ENCODE results near the gene MAPKAP1. TPM values are rescaled to one million over a fixed set of nuclear protein-coding genes. Genes with fewer than 3 reads are reported as not detected.

MAPKAP1 gene
- total and polyA plus RNA-seq, 9 of the 15 experiments (the other 6 are each of a cell fraction or from before 2014, with no cell fraction given) = 2.6 to 82.1 (median 61.1) TPM

- TF ChIP-seq, protein P1, sequence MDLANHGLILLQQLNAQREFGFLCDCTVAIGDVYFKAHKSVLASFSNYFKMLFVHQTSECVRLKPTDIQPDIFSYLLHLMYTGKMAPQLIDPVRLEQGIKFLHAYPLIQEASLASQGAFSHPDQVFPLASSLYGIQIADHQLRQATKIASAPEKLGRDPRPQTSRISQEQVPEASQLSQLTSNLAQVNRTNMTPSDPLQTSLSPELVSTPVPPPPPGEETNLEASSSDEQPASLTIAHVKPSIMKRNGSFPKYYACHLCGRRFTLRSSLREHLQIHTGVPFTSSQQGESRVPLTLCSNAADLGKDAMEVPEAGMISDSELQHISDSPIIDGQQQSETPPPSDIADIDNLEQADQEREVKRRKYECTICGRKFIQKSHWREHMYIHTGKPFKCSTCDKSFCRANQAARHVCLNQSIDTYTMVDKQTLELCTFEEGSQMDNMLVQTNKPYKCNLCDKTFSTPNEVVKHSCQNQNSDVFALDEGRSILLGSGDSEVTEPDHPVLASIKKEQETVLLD (IDR thresholded peaks at IDR 0.05) = peak; percentile 97
- TF ChIP-seq ZNF444 (CRISPR knock-in tag; IDR thresholded peaks at IDR 0.05) (no peak), CXXC5 (CRISPR knock-in tag; IDR thresholded peaks at IDR 0.05) (peak; percentile 80)
Measured at GRCh38 chr9:125706651-125707471, at the start of gene MAPKAP1 (continued).

- ChIA-PET CTCF (ENCODE audit: low intra/inter-chr PET ratio) (no interaction called here), POLR2A (no interaction called here)
- Histone ChIP-seq H4K20me1 (replicated peaks; ENCODE audit: control insufficient read depth, insufficient read depth, low read length) (peaks cover 4% of the 10 kb centered on the region; the same call in 1 of the 2 replicates), H3K27ac (ENCODE audit: extremely low read depth, low read depth, low read length) (no peak overlapping the region), H3K4me3 (no peak overlapping the region), H2AFZ (ENCODE audit: low read depth, low read length) (no peak overlapping the region), H3K9me3 (replicated peaks; ENCODE audit: control insufficient read depth, insufficient read depth, low read depth, low read length) (no peaks in the 10 kb centered on the region), H3K9me1 (ENCODE audit: control insufficient read depth, insufficient read depth, low read length) (no peaks in the 10 kb centered on the region), H3K79me2 (ENCODE audit: control insufficient read depth, insufficient read depth, low read length) (no peaks in the 10 kb centered on the region), H3K36me3 (ENCODE audit: control insufficient read depth, insufficient read depth, low read length) (no peaks in the 10 kb centered on the region), H3K9ac (ENCODE audit: insufficient read depth in 1 of 2, low read depth in 2 of 2, low read length in 2 of 2) (no peak overlapping the region), H3K27me3 (ENCODE audit: control insufficient read depth in 2 of 2, insufficient read depth in 2 of 2, low read length in 2 of 2) (peaks cover 4 to 8% of the 10 kb centered on the region in 2 experiments; a peak in 3 of 5 replicates), H3K4me1 (replicated peaks in 1 of 2; ENCODE audit: control insufficient read depth in 2 of 2, insufficient read depth in 2 of 2, low read length in 2 of 2) (no peaks in the 10 kb centered on the region), H3K4me2 (ENCODE audit: insufficient read depth, low read length) (no peak overlapping the region)
- WGBS (ENCODE audit: insufficient coverage, low coverage, missing lambda C conversion rate) = 0% methylated on average over 4 of the region's 4 CpGs
- ATAC-seq (no peak), DNase-seq (ENCODE audit: extremely low read depth in 1 of 4, low spot score in 3 of 4) (no peak), FAIRE-seq (no peak)
- in situ Hi-C loops (cut with MboI) (no loop called here), intact Hi-C loops (cut with micrococcal nuclease) (loop anchor here (10.0 kb wide), 1 partner anchor 68 kb away; no protein-coding TSS in a partner anchor)
- no TSS peak for BruUV-seq (replicated peaks)
- no peak for TF ChIP-seq MBD1 (CRISPR knock-in tag; IDR thresholded peaks at IDR 0.05)
- no peak for TF ChIP-seq PHF21A (IDR thresholded peaks at IDR 0.05; ENCODE audit: borderline replicate concordance, low read depth)
- TF ChIP-seq FOXP4 (CRISPR knock-in tag; IDR thresholded peaks at IDR 0.05; ENCODE audit: borderline replicate concordance) = no peak
- TF ChIP-seq ZC3H8 (IDR thresholded peaks at IDR 0.05) = no peak
- no peak for TF ChIP-seq LARP7 (IDR thresholded peaks at IDR 0.05)
- TF ChIP-seq, protein P2, sequence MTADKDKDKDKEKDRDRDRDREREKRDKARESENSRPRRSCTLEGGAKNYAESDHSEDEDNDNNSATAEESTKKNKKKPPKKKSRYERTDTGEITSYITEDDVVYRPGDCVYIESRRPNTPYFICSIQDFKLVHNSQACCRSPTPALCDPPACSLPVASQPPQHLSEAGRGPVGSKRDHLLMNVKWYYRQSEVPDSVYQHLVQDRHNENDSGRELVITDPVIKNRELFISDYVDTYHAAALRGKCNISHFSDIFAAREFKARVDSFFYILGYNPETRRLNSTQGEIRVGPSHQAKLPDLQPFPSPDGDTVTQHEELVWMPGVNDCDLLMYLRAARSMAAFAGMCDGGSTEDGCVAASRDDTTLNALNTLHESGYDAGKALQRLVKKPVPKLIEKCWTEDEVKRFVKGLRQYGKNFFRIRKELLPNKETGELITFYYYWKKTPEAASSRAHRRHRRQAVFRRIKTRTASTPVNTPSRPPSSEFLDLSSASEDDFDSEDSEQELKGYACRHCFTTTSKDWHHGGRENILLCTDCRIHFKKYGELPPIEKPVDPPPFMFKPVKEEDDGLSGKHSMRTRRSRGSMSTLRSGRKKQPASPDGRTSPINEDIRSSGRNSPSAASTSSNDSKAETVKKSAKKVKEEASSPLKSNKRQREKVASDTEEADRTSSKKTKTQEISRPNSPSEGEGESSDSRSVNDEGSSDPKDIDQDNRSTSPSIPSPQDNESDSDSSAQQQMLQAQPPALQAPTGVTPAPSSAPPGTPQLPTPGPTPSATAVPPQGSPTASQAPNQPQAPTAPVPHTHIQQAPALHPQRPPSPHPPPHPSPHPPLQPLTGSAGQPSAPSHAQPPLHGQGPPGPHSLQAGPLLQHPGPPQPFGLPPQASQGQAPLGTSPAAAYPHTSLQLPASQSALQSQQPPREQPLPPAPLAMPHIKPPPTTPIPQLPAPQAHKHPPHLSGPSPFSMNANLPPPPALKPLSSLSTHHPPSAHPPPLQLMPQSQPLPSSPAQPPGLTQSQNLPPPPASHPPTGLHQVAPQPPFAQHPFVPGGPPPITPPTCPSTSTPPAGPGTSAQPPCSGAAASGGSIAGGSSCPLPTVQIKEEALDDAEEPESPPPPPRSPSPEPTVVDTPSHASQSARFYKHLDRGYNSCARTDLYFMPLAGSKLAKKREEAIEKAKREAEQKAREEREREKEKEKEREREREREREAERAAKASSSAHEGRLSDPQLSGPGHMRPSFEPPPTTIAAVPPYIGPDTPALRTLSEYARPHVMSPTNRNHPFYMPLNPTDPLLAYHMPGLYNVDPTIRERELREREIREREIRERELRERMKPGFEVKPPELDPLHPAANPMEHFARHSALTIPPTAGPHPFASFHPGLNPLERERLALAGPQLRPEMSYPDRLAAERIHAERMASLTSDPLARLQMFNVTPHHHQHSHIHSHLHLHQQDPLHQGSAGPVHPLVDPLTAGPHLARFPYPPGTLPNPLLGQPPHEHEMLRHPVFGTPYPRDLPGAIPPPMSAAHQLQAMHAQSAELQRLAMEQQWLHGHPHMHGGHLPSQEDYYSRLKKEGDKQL (CRISPR knock-in tag; IDR thresholded peaks at IDR 0.05; ENCODE audit: borderline replicate concordance) = no peak
Measured at GRCh38 chr9:125756518-125756917, 49.5 kb upstream of the MAPKAP1 start.

Data from K562 (cell line).